Umbilical cord (tissue), 2 donors: ENCODE results near the gene NUDT11. TPM values are rescaled to one million over a fixed set of nuclear protein-coding genes. Genes with fewer than 3 reads are reported as not detected.
"Not testable (repeated sequence)": the region's sequence is repeated elsewhere in the genome, so short reads cannot be mapped to it uniquely, and the experiment has no call there.

ENCODE experiments used
- DNase-seq: peaks from one replicate; pipeline ENCODE4 v3.0.0-alpha.2; 2015; ENCODE audit warnings: low spot score
- total RNA-seq: library from RNA; depleted of rRNA; stranded (reverse); fragments of >200 nt; gene quantifications from one replicate; pipeline ENCODE4 v1.2.3, GENCODE V29; 2014; ENCODE audit warnings: low replicate concordance; ENCODE audit not compliant: insufficient read depth

Gene NUDT11
- total RNA-seq, result 4.3 TPM

- DNase-seq, result peak; percentile 73
Observed at GRCh38 chrX:51496501-51497291, at the start of gene NUDT11. Gene NUDT11 (minus strand): TSS chrX:51496592. CDS start chrX:51496444, 148 bp downstream.

GRCh38 chrX:51520393-51520792 is 24.0 kb upstream of the NUDT11 start:
- DNase-seq, result no peak

DNA sequence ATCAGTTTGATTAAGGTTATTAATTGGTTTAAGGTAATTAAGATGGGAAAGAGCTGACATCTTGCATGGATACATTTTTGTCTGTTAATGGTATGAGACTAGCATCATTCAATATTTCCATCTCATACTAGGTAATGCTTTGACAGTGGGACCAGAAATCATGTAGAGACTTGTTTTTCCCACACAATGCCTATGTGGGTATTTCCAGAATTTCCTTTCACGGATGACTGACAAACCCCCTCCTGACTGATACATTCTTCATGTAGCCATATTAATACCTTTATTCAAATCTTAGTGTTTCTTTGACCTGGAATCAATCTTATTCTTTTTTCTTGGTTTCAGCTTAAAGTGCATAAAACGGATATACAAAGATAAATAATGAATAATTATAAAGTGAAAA is 22.7 kb upstream of the NUDT11 start:
- DNase-seq, result not testable (repeated sequence)

GRCh38 chrX:51507551-51507950 is 11.2 kb upstream of the NUDT11 start:
- no peak for DNase-seq

GRCh38 chrX:51495701-51496488 is 497 bp downstream of the NUDT11 start:
- DNase-seq, result peak; percentile 9

GRCh38 chrX:51494409-51494808 is 2.0 kb downstream of the NUDT11 start:
- DNase-seq, result no peak

DNA sequence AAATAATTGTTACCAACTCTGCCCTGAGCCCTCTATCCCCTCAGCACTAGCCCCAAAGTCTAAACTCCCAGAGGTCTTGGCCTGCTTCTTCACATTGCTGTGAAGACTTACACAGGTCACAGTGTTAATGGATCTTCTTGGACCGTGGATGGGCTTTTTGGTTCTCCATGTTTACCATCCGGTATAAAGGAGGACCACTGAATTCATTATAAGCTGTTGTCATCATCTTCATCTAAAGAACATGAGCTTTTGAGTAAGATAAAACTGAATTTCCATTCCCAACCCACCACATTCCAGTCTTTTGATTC is 8.5 kb downstream of the NUDT11 start:
- no peak for DNase-seq

GRCh38 chrX:51484616-51485015 is 11.8 kb downstream of the NUDT11 start:
- DNase-seq, result no peak

- not testable (repeated sequence) for DNase-seq
Observed at GRCh38 chrX:51482411-51482810, 14.0 kb downstream of the NUDT11 start.

DNA sequence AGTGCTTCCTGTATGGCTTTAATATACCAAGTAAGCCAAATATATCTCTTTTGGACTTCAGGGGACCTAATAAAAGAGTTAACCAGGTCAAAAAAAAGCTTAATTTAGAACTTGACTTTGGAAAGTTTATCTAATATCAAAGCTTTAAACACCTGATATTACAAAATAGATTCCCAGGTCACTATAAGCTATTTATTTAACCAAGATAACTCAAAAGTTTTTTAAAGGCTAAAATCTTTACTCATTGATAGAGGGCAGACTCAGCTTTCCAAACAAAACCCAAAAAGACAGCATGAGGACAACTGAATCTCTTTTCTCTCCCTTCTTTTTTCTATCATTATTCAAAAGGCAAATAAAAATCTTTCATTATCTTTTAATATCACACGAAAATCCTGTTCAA is 19.5 kb downstream of the NUDT11 start:
- no peak for DNase-seq

GRCh38 chrX:51463322-51463721 is 33.1 kb downstream of the NUDT11 start:
- no peak for DNase-seq

GRCh38 chrX:51461053-51462044 is 35.0 kb downstream of the NUDT11 start:
- DNase-seq, result peak; percentile 10

DNA sequence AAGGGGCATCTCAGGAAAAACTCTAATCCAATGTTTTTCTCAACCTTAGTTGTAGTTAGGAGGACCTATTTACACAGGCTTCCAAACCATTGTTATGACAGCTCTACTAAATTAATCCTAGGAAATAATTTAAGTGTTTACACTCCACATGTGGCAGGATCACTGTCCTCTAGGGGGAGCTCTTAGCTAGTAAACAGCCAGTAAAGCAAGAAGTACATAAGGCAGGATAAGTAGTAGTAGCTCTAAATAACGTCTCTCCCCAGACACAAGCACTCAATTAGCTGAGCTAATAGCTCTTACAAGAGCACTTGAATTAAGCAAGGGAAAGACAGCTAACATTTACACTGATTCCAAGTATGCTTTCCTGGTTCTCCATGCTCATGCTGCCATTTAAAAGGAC is 37.3 kb downstream of the NUDT11 start:
- DNase-seq, result no peak

DNA sequence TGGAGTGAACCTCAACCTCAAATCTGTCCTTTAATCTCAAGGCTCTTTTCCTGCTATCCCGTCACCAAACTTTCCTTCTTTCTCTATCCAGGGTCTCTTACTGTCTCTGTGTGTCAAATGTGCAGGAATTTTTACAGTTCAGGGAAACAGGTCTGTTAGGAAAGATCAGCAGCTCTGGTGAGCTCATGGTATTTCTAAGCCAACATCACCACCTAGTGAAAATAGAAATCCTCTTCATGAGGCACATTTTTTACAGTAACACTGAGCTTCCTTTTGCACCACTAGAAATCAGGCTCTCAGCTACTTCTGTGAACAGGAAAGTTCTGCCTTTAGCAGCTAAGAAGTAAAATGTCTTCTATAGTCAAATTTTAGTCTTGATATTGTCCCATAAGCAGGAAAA is 39.6 kb downstream of the NUDT11 start:
- DNase-seq, result peak; percentile 26

- DNase-seq, result no peak
Observed at GRCh38 chrX:51456246-51456645, 40.1 kb downstream of the NUDT11 start.

DNA sequence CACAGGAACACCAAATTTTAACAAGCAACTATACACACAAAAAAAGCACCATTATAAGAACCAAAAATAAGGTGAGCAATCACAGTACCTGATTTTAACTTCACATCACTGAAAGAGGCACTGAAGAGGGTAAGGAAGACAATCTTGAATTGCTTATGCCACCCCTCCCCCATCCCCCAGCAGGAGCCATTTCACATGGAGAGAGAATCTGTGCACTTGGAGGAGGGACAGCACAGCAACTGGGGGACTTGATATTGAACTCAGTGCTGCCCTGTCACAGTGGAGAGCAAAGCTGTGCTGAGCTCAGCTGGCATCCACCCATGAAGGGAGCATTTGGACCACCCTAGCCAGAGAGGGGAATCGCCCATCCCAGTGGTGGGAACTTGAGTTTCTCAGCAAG is 56.0 kb downstream of the NUDT11 start:
- DNase-seq, result no peak

Other genes starting within 250 kb of the NUDT11 start
- 4.1 TPM for gene NUDT10, start 163.8 kb downstream of the NUDT11 start, total RNA-seq
- not detected for gene CENPVL3, start 122.3 kb upstream of the NUDT11 start, total RNA-seq
- gene CENPVL2, start 186.2 kb upstream of the NUDT11 start, total RNA-seq, result not detected
- not detected for gene CENPVL1, start 213.9 kb upstream of the NUDT11 start, total RNA-seq
- 14.4 TPM for gene GSPT2, start 246.8 kb upstream of the NUDT11 start, total RNA-seq